GM12891 (cell line): Measurements from ENCODE around the gene RAPGEF2.

ENCODE experiments used
- PAX5 ChIP-seq: IDR thresholded peaks from 2 replicates; pipeline ENCODE4 v1.6.1; 2011; ENCODE audit warnings: low read length, moderate library complexity, mild to moderate bottlenecking; ENCODE audit not compliant: insufficient read depth, severe bottlenecking
- POLR2A ChIP-seq: IDR thresholded peaks from 2 replicates; pipeline ENCODE4 v1.6.1; 2011; ENCODE audit warnings: low read depth, low read length, control low read depth
- POLR2AphosphoS5 ChIP-seq: IDR thresholded peaks from 2 replicates; pipeline ENCODE4 v1.6.1; 2011; ENCODE audit warnings: low read depth, low read length, control low read depth
- POU2F2 ChIP-seq: IDR thresholded peaks from 2 replicates; pipeline ENCODE4 v1.6.1; 2011; ENCODE audit warnings: low read depth, mild to moderate bottlenecking, control low read depth, low read length, moderate library complexity
- TAF1 ChIP-seq: IDR thresholded peaks from 2 replicates; pipeline ENCODE4 v1.6.1; 2011; ENCODE audit warnings: low read depth, low read length, control low read depth

DNA sequence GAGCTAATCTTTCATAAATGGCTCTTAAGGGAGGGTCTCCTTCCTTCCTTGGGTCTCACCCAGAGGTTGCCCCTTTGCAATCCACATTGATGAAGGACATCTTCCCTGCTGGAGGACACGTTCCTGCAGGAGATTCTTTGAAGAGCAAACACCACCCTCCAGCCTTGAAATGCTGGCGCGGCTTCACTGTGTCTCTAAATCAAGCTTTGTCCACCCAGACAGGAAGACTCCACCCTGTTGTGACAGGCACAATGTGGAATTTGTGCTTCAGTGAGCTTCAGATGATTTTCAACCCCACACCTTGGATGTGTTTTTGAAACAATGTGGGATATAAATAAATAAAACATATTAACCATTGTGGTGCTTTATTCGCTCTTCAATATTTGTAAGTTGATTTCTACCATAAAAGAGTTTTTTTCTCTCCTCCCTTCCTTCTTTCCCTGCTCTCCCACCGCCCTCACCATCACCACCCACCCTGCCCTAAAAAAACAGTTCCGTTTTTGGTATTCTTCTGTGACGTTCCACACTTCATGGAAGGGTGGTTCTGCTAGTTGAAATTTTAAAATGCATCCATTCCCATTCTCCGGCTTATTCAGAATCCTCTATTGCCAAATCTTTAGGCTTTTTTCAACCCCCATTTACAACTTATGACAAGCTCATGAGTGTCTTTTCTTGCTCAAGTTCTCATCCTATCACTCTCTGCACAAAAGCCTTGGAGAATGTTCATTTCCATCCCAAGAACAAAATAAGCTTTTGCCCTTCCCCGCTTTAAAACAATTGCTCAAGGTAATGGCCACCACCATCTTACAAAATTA is 264.3 kb downstream of the RAPGEF2 start:
- TF ChIP-seq POLR2AphosphoS5: no peak
- TF ChIP-seq POLR2A: no peak
- no peak for TF ChIP-seq TAF1
- TF ChIP-seq PAX5: no peak
- TF ChIP-seq POU2F2: no peak
